ENCODE measurements around the gene UBE3D. TPM values are rescaled to one million over a fixed set of nuclear protein-coding genes. Genes with fewer than 3 reads are reported as not detected.

Gene UBE3D
- total and polyA plus RNA-seq, 2 donors (not counting 1 experiment from before 2014, with no cell fraction given) = 3.3 to 11.5 TPM

DNA sequence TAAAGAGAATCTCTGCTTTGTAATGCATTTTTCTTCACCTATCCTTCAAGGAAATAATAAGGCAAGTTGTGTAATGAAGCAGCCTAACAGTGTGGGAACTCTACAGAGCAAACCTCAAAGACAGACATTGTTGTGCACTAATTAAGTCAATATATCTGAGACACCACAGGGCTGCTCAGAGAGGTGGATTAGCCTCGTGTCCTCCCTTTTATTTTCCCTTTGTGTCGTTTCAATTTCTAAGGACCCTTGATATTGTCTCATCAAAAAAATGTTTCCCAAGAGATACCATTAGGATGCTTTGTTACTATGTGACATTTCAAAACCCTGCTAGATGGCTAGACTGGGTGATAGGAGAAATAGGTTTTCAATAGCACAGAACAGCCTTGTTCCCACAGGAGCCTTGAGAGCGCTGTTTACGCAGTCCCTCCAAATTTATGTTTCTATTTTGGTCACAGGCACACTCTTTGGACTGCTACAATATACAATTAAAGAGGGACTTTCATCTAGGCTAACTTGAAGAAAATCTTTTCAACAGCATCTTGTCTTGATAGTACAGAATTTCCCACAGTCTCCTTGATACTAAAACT is 23.1 kb downstream of the UBE3D start:
- WGBS (ENCODE audit: insufficient coverage) = no CpG with 5 or more reads among the region's 4 CpGs
- Mint-ChIP-seq H3K27ac (no peak overlapping the region), H3K4me3 (no peak overlapping the region), H3K4me1 (no peaks in the 10 kb centered on the region), H3K27me3 (no peaks in the 10 kb centered on the region), H3K9me3 (ENCODE audit: insufficient read depth) (no peaks in the 10 kb centered on the region)
- Histone ChIP-seq H2AFZ (ENCODE audit: insufficient read depth, low read depth, low read length, poor library complexity, severe bottlenecking) (no peak overlapping the region), H4K20me1 (ENCODE audit: control insufficient read depth, insufficient read depth, low read length, poor library complexity, severe bottlenecking) (no peaks in the 10 kb centered on the region), H3K9me3 (ENCODE audit: control extremely low read depth in 1 of 3, control insufficient read depth in 2 of 3, insufficient read depth in 1 of 3, low read length in 2 of 3) (no peaks in the 10 kb centered on the region), H3K27me3 (replicated peaks in 1 of 4; ENCODE audit: control extremely low read depth in 1 of 4, control insufficient read depth in 3 of 4, insufficient read depth in 4 of 4, low read length in 3 of 4) (no peaks in the 10 kb centered on the region), H3K4me2 (replicated peaks; ENCODE audit: low read depth, low read length, poor library complexity, severe bottlenecking) (no peak overlapping the region), H3K4me3 (ENCODE audit: control extremely low read depth in 1 of 5, extremely low read depth in 1 of 5, insufficient read depth in 1 of 5, low read depth in 2 of 5, low read length in 4 of 5) (no peak overlapping the region), H3K4me1 (ENCODE audit: control insufficient read depth in 2 of 2, insufficient read depth in 2 of 2, low read length in 2 of 2) (no peaks in the 10 kb centered on the region), H3K36me3 (replicated peaks in 1 of 2; ENCODE audit: control extremely low read depth in 1 of 2, control insufficient read depth in 1 of 2, extremely low read depth in 1 of 2, insufficient read depth in 2 of 2, low read length in 1 of 2) (no peaks in the 10 kb centered on the region), H3K9ac (ENCODE audit: low read length) (no peak overlapping the region), H3K27ac (ENCODE audit: low read length in 2 of 2) (no peak overlapping the region), H3K79me2 (ENCODE audit: control insufficient read depth, insufficient read depth, low read length) (no peaks in the 10 kb centered on the region)
- DNase-seq (no peak), ATAC-seq (ENCODE audit: low read depth) (no peak)
- POLR2A ChIA-PET = no interaction called here
- intact Hi-C loops (cut with micrococcal nuclease) = no loop called here
- CTCF ChIA-PET = interaction anchor here (1.0 kb wide), 1 partner anchor 13 kb away, joined by 3 read pairs; no protein-coding TSS in a partner anchor
- TF ChIP-seq CTCF (IDR thresholded peaks at IDR 0.05) (no peak), EZH2 (IDR thresholded peaks at IDR 0.05; ENCODE audit: borderline replicate concordance, insufficient read depth, low read depth, low read length, poor library complexity, severe bottlenecking) (no peak)

DNA sequence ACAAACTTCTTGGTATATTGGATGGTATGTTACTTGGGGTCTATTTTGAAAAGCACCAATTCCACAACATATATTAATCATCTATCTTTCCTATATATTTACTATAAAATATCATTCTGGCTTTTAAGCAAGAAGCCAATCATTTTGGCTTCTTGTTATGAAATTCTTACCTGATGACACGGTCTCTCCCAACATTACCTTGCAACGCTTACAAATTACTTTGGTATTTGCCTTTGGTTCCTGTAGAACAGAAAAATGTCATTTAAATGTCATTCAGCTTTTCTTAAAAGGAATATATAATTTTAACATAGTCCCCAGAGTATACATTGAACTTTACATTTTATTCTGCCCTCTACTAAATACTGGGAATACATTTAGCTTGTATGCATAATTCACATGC is 27.4 kb downstream of the UBE3D start:
- POLR2A ChIA-PET = no interaction called here
- TF ChIP-seq EZH2 (IDR thresholded peaks at IDR 0.05; ENCODE audit: borderline replicate concordance, insufficient read depth, low read depth, low read length, poor library complexity, severe bottlenecking) (no peak), CTCF (IDR thresholded peaks at IDR 0.05) (no peak)
- intact Hi-C loops (cut with micrococcal nuclease) = no loop called here

More for the DNA sequence above, 27.4 kb downstream of the UBE3D start:
- no peak overlapping the region for H3K4me3 Mint-ChIP-seq
- H2AFZ ChIP-seq (ENCODE audit: insufficient read depth, low read depth, low read length, poor library complexity, severe bottlenecking) = no peak overlapping the region
- H3K9ac ChIP-seq (ENCODE audit: low read length) = no peak overlapping the region
- no peak overlapping the region for H3K4me3 ChIP-seq (ENCODE audit: control extremely low read depth in 1 of 5, extremely low read depth in 1 of 5, insufficient read depth in 1 of 5, low read depth in 2 of 5, low read length in 4 of 5)
- no peak overlapping the region for H3K4me2 ChIP-seq (replicated peaks; ENCODE audit: low read depth, low read length, poor library complexity, severe bottlenecking)
- H3K27ac ChIP-seq (ENCODE audit: low read length in 2 of 2) = no peak overlapping the region
- H3K79me2 ChIP-seq (ENCODE audit: control insufficient read depth, insufficient read depth, low read length) = no peaks in the 10 kb centered on the region
- no peak overlapping the region for H3K27ac Mint-ChIP-seq
- ATAC-seq (ENCODE audit: low read depth) (no peak), DNase-seq (no peak)
- no peaks in the 10 kb centered on the region for H3K9me3 ChIP-seq (ENCODE audit: control extremely low read depth in 1 of 3, control insufficient read depth in 2 of 3, insufficient read depth in 1 of 3, low read length in 2 of 3)
- peaks cover 7% of the 10 kb centered on the region for H3K9me3 Mint-ChIP-seq (ENCODE audit: insufficient read depth)
- H3K27me3 ChIP-seq (replicated peaks in 1 of 4; ENCODE audit: control extremely low read depth in 1 of 4, control insufficient read depth in 3 of 4, insufficient read depth in 4 of 4, low read length in 3 of 4) = no peaks in the 10 kb centered on the region
- CTCF ChIA-PET = interaction anchor here (1.5 kb wide), 1 partner anchor 19 kb away, joined by 3 read pairs; no protein-coding TSS in a partner anchor
- no peaks in the 10 kb centered on the region for H3K4me1 Mint-ChIP-seq
- no peaks in the 10 kb centered on the region for H3K27me3 Mint-ChIP-seq
- H3K36me3 ChIP-seq (replicated peaks in 1 of 2; ENCODE audit: control extremely low read depth in 1 of 2, control insufficient read depth in 1 of 2, extremely low read depth in 1 of 2, insufficient read depth in 2 of 2, low read length in 1 of 2) = no peaks in the 10 kb centered on the region
- no peaks in the 10 kb centered on the region for H4K20me1 ChIP-seq (ENCODE audit: control insufficient read depth, insufficient read depth, low read length, poor library complexity, severe bottlenecking)
- H3K4me1 ChIP-seq (ENCODE audit: control insufficient read depth in 2 of 2, insufficient read depth in 2 of 2, low read length in 2 of 2) = no peaks in the 10 kb centered on the region
- WGBS (ENCODE audit: insufficient coverage) = no CpG with 5 or more reads among the region's 2 CpGs

All from B cell (primary cell).